NCI-H2081 treated with DMSO at 0.1 percent for 48 hours (cell line): ENCODE results near the gene WDR5.

Experiments used
- DNase-seq: peaks from one replicate; lab custom pipeline; 2025; lab: John Stamatoyannopoulos, UW

Gene WDR5

DNA sequence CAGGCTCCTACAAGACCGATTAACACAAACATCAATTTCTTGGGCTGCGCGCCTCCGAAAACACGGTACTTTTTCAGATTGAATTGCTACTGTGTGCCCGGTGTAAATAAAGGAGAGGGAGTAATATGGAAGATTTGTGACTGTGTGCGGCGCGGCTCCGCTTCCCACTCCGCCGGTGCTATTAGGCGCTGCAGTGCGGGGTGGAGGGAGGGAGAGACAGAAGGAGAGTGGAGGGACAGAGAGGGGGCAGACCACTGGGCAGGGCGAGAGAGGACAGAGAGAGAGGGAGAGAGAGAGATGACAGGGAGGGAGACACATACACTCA, 53.2 kb downstream of the WDR5 start:
- no peak for DNase-seq

- DNase-seq, result no peak
Observed at GRCh38 chr9:134189470-134190231, 53.8 kb downstream of the WDR5 start.

- DNase-seq, result no peak
Observed at GRCh38 chr9:134190232-134191121, 54.6 kb downstream of the WDR5 start.

DNA sequence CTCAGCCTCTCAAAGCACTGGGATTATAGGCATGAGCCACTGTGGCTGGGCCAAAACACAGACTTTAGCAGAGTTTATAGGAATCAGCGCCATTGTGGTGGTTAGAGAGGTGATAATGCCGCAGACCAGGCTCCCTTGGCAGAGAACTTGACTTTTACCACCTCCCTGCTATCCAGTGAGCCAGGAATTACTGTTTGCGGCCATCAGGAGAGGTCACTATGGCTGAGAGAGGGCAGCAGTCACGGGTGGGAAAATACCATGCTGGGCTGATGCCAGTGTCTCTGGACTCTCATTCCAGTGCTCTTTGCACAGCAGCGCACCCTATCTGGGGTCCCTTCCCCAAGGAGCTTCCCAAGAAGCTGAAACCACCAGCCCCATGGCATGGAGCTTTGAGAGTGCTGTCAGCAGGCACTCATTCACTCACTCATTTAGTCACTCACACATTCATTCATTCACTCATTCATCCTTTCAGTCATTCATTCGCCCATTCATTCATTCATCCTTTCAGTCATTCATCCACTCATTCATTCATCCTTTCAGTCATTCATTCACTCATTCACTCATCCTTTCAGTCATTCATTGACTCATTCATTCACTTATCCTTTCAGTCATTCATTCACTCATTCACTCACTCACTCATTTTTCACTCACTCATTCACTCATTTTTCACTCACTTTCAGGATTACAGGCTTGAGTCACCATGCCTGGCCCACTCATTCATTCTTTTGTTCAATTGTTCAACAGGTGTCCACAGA, 55.8 kb downstream of the WDR5 start:
- no peak for DNase-seq

GRCh38 chr9:134192311-134192950, 56.5 kb downstream of the WDR5 start:
- DNase-seq, result no peak

DNA sequence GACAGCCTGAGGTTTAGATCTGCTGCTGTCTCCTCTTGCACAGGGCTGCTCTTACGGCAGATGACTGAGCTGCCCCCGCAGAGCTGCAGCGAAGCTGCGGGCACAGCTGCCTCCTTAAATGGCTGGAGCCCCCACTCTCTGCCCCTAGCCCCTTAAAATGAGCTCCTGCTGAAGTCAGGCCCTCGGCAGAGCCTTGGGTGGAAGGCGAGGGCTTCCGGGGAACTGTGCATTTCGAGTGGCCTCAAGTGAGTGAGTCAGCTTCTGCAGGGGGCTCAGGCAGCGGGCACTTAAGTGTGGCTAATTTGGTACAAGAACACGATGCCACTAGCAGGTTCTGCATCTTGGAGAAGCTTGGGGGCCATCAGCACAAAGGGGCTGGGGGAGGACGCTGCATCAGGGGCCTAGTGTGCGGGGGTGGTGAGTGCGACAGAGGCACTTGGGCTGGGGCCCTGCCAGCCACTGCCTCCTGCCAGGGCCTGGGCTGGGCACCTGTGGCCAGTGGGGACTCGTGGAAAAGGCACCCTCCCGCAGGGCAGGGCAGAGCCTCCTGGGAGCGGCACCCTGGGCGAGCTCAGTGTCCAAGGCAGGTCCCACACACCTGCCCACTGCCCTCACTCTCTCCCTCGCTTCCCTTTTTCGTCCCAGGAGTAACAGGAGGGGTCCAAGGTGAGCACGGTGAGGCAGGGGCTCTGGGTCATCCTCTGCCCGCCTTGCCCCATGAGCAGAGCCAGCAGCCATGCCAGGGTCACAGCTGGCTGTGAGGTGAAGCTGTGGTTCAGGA, 57.3 kb downstream of the WDR5 start:
- no peak for DNase-seq

- no peak for DNase-seq
Observed at GRCh38 chr9:134193912-134194535, 58.1 kb downstream of the WDR5 start.

DNA sequence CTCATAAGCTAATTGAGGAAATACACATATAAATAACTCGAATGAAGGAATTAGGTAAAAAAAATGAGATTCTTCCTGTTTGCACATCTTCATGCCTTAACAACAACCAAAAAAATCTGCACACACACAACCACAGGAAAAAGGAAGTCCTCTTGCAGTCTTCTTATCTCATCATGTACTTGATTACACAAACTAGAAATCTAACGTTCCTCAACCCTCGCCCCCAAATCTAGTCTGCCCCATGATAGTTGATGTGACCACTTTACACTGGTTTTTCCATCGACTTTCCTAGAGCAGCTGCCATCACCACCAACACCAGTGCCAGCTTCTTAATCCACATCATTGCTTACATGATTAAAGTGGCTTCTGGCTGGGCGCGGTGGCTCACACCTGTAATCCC, 59.7 kb downstream of the WDR5 start:
- no peak for DNase-seq

- no peak for DNase-seq
Observed at GRCh38 chr9:134196911-134197310, 61.0 kb downstream of the WDR5 start.

GRCh38 chr9:134198791-134199190, 62.9 kb downstream of the WDR5 start:
- no peak for DNase-seq

- DNase-seq, result no peak
Observed at GRCh38 chr9:134200730-134201129, 64.8 kb downstream of the WDR5 start.

DNA sequence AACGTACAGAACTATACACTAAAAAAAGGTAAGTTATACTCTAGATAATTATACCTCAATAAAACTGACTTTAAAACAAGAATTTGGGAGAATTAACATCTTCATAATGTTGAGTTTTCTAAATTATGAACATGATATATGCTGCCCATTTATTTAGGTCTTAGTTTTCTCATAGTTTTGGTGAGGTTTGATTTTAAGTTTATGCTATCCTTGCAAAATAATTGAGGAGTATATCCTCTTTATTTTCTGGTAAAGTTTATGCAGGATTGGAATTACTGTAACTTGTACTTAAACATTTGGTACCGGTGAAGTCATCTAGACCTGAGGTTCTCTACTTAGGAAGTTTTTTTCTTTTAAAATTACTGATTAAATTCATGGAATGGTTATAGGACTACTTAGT, 67.3 kb downstream of the WDR5 start:
- no peak for DNase-seq

DNA sequence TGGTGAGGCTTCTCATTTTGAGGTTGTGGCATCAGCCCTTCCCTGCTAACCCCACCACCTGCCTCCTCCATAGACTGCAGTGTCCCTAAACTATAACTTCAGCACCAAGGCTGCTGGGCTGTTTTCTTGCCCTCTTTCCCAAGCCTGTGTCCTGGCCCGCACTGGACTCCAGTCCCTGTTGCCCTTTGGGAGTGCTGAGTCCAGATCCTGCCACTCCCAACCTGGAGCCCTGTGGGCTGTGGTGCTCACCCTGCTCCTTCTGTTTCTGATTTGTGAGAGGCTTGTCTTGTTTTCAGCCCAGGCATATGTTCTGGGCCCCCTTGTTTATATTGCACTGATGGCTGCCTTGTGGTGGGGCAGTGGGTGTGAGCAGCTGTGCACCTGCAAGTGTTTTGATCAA, 68.2 kb downstream of the WDR5 start:
- DNase-seq, result no peak

DNA sequence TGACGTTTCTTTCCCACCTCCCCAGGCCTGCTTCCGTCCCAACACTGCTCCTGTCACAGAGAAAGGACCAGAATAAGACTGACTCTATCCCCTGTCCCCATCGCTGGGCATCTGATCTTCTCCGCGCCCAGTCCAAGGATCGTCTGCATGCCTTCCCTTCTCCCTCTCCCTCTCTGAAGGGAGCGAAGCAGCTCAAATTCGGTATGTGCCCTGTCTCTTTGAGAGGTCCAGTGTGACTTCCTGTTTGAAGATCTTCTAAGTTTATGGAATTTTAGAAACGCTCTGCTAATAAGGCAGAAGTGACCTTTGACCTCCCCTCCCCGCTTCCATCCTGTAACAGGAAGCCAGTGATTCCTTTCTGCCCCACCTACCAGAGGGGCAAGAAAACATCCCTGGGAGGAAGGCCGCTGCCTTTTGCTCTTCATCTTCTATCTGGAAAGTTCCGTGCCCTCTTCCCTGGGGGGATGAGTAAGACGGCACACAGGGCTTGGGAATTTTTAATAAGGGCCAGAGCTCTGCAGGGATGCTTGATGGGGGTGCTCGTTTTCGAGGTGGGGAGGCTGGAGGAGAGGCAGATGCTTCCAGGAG, 69.2 kb downstream of the WDR5 start:
- DNase-seq, result no peak

DNA sequence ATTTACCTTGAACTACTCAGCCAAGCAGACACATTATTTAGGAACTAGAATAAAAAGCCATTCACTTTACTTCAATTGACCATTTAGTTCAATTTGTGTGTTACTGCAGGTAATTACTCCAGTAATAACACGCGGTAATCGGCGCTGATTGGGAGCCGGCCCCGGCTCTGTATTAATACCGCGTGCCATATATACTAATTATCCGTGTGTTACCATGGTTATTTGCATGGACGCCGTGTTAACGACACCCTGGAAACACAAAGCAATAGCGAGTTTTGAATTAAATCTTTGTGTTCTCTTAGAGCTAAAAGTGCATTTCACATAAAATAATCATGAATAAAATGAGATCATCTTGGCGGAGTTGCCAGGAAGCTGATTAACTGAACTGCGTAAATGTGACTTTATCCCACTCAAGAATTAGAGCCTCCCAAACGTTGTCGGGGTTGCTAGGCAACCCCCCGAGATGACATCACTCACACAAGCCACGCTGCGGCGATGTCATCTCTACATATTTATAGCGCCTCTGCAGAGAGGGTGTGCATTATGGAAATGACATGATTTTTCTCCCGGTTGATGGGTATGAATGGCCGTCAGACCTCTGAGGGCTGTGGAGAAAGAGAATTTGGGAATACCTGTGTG, 69.9 kb downstream of the WDR5 start:
- DNase-seq, result no peak

GRCh38 chr9:134206311-134207300, 70.7 kb downstream of the WDR5 start:
- no peak for DNase-seq

GRCh38 chr9:134208310-134208841, 72.5 kb downstream of the WDR5 start:
- no peak for DNase-seq

- DNase-seq, result no peak
Observed at GRCh38 chr9:134208981-134209725, 73.3 kb downstream of the WDR5 start.
